GM18909 (cell line): ENCODE measurements around the gene SH3BP1.

ENCODE experiments used
- ATAC-seq: cut with Tn5 transposase; IDR thresholded peaks from one replicate; pipeline ENCODE4 v1.9.1; 2021; ENCODE audit warnings: mild to moderate bottlenecking; ENCODE audit not compliant: unreplicated experiment, poor library complexity

The SH3BP1 gene

DNA sequence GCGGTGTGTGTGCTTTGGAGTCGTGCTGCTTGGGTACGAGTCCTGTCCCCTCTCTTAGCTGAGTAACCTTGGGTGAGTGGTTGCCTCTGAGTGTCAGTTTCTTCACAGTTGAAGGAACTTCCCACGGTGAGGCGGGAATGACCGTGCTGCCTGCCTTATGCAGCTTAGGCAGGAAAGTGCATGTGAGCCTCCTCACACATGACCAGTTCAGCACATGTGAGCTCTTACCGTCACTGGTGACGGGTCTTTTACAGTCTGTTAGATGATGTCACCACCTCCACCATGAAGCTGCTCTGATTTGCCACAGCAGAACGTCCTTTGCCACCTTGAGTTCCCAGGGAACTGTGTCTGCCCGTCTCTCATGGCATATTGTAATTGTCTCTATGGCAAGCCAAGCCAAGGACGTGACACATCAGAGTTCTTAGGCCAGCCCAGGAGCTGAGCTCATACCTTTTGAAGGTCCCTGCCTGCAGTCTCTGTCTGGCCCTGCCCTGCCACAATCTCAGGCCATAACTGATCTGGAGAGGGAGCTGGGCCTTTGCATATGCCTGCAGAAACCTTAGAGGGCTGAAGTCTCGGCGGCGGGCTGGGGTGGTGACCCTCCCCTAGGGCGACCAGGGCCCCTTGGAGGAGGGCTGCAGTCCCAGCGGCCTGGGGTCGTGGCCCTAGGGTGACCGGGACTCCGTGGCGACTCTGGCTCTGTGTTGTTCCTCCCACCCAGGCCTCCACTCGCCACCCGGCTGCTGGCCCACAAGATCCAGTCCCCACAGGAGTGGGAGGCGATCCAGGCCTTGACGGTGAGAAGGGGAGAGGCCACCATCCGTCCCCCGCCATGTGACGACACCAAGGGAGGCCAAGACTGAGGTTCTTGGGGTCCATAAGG lies 23.0 kb upstream of the SH3BP1 start:
- ATAC-seq = no peak

DNA sequence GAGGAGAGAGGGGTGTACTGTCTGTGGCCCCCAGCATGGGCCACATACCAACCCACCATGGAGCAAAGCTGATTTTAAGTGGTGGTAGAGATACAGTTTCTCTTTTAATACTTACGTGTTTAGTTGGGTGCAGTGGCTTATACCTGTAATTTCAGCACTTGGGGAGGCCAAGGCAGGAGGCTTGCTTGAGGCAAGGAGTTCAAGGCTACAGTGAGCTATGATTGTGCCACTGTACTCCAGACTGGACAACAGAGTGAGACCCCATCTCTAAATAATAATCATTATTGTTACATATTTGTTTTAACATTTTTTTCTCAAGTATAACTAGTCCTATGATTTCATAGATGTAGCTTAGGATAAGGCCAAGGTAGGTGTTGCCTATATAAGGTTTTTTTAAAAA lies 22.0 kb upstream of the SH3BP1 start:
- no peak for ATAC-seq

DNA sequence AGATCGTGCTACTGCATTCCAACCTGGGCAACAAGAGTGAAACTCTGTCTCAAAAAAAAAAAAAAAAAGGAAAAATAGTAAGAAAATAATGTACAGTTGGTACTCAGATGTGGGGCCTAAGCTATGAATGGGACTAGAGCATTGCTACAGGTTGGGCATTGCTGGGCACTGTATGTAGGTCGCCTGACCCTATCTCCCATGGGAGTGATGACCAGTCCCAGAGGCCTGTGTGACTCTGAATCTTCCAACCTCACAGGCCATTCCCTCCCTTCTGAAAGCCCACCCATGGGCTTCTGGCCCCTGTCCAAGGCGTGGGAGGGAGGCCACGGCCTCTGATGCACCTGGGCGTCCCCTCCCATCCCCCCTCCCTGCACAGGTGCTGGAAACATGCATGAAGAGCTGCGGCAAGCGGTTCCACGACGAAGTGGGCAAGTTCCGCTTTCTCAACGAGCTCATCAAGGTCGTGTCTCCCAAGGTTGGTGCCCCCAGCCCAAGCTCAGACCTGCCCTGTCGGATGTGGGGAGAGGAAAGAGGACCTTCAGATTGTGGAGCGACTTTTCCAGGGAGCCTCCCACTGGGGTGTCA lies 21.3 kb upstream of the SH3BP1 start:
- no peak for ATAC-seq

DNA sequence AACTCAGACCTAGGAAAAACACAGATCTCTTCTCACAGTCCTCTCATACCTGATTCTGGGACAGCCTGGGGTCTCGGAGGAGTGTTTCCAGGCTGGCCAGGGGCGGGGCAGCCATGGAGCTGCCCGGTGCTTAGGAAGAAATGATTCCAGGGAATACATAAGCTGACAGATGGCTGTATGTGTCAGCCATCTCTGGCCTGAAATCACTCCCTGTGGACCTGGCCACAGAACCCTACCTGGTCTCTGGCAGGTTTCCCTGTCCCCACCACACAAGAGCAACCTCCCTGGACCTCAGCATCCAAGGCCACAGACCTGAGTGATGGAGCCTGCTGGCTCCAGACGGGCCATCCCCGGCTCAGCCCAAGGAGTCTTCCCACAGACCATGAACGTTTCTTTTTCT lies 20.8 kb upstream of the SH3BP1 start:
- ATAC-seq = no peak

DNA sequence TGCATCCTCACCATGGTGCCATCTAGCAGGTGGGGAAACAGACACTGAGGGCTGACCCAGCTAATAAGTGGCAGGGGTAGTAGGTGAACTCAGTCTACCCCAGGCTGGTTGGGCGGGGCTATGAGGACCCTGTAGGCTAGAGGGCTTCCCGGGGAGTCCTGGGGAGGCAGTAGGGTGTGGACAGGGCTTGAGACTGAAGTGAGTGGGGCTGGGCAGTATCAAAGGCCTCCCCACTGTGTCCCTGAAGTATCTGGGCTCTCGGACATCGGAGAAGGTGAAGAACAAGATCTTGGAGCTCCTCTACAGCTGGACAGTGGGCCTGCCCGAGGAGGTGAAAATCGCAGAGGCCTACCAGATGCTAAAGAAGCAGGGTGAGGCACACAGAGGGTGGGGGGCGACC lies 19.5 kb upstream of the SH3BP1 start:
- no peak for ATAC-seq

DNA sequence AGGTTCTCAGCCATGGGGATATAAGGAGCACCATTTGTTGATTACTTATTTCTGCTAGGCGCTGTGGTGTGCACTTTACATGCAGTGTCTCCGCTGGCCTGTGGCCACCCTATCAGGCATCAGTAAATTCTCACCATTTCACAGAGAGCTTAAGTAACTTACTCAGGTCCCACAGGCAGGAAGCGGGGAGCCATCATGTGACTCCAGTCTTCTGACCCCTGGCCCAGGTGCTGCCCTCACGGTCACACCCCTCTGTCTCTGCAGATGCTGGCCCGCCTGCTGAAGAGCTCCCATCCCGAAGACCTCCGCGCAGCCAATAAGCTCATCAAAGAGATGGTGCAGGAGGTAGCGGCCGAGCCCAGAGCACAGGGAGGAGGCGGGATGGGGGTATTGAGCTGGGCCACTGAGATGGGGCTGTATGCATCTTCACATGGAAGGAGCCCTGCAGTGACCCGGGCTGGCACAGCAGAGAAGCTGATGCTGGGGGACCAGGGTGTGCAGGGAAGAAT lies 18.1 kb upstream of the SH3BP1 start:
- no peak for ATAC-seq

DNA sequence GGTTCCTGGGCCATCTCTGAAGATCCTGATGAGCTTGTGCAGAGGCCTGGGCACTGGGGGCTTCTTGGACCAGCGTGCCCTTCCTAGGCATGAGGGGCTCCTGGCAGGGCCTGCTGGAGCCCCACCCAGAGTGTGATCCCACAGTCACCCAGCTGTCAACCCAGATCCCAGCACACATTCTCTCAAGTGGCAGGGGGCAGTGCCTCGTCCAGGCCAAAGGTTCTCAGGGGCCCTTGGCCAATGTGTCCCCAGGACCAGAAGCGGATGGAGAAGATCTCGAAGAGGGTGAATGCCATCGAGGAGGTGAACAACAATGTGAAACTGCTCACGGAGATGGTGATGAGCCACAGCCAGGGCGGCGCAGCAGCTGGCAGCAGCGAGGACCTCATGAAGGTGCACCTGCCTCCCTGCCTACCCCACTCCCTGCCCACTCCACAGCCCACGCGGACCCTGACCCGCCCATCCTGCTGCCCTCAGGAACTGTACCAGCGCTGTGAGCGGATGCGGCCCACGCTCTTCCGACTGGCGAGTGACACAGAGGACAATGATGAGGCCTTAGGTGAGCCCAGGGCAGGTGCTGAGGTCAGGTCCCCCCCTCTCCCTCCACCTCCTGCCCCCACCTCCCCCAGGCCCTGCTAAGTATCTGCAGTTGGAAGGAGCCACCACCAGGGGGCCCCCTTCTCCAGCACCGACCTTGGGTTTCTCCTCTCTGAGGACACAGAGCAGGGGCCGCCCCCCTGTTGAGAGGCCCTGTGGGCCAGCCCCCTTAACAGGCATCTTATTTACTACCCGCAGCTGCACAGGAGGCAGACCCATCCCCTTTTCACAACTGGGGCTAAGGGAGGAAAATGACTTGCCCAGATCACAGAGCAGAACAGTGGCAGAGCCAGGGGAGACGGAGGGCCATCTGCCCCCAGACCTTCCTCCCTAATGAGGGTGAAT lies 16.1 kb upstream of the SH3BP1 start:
- no peak for ATAC-seq

DNA sequence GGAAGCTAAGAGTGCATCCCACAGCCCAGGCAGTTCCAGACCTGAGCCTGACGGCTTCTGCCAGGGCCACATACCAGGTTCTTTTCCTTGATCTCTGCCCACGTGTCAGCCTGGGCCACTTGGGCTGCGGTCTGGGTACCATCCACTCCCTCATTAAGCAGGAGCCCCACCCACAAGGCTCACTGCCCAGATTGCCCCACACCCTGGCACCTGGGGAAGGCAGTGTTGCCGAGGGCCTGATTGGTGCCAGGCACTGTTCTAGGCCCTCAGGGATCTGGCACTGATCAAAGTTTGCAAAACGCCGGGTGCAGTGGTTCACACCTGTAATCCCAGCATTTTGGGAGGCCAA lies 15.5 kb upstream of the SH3BP1 start:
- no peak for ATAC-seq

DNA sequence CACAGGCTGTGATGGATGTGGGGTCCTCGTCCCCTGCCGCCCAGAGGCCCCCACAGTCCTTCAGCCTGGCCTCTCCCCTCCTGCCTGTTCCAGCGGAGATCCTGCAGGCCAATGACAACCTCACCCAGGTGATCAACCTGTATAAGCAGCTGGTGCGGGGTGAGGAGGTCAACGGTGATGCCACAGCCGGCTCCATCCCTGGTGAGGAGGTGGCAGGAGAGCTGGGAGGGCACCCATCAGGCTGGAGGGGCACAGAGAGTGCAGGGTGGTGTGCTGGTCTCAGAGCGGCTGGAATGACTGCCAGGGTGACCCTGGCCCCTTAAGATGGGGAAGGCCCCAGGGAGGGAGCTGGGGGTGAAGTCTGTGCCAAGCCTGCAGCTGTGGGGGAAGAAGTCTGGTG lies 14.6 kb upstream of the SH3BP1 start:
- no peak for ATAC-seq

DNA sequence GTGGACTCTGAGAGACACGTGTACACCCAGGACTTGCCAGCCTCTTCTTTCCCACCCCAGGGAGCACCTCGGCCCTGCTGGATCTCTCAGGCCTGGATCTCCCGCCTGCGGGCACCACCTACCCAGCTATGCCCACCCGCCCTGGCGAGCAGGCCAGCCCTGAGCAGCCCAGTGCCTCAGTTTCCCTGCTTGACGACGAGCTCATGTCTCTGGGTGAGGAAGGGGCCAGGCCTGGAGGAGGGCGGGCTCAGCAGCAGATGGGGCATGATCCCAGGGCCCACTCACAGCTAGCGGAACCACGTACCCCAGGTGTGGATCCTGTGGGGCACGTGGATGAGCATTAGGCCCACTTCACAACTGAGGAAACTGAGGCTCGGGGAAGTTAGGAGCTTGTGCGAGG lies 13.7 kb upstream of the SH3BP1 start:
- no peak for ATAC-seq

DNA sequence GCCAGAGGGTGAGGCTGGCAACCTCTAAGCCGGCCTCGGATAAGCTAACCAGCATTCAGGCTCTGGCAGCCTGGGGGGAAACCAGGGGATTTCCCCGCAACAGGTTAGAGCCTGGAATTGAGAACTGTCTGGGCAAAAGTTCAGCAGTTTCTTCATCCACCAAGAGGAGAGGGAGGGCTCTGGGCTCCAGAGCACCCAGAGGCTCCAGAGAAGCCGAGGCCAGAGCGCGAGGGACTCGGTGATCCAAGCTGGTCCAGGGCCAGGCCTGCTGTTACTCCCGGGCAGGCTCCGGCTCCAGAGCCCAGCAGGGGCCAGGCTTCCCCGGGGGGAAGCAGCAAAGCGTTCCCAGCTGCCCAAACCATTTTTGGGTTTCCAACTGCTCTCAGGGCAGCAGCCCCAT lies 13.3 kb upstream of the SH3BP1 start:
- ATAC-seq = no peak

DNA sequence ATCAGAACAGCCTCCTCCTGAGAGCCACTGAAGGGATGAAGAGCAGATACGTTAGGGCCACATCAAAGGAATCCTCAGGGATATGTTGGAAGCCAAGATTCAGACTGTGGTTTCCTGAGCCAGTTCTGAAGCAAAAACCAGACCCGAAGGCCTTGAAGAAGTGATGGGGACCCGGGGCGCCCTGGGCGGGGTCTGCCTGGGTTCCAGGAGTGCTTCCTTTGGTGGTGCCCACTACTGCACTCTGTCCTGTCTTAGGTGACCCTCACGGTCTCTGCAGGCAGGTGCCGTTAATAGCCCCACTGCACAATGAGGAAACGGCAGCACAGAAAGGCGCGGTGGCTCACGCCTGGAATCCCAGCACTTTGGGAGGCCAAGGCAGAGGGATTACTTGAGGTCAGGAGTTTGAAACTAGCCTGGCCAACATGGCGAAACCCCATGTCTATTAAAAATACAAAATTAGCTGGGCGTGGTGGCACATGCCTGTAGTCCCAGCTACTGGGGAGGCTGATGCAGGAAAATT lies 12.9 kb upstream of the SH3BP1 start:
- ATAC-seq = no peak

DNA sequence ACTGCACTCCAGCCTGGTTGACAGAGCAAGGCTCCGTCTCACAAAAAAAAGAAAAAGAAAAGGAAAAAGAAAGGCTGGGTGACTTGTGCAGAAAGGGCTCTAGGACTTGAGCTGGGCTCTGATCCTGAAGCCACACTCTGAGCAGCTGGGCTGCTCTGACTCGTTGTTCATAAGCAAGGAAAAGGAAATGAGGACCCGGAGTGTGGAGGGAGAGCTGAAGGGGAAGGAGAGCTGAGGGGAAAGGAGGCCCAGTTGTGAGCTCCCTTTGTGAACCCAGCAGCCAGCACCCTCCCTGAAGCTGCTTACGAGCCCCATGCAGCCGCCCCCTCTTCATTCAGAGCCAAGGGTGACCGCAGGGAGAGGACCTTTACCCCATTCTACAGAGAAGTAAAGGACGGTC lies 12.3 kb upstream of the SH3BP1 start:
- no peak for ATAC-seq

DNA sequence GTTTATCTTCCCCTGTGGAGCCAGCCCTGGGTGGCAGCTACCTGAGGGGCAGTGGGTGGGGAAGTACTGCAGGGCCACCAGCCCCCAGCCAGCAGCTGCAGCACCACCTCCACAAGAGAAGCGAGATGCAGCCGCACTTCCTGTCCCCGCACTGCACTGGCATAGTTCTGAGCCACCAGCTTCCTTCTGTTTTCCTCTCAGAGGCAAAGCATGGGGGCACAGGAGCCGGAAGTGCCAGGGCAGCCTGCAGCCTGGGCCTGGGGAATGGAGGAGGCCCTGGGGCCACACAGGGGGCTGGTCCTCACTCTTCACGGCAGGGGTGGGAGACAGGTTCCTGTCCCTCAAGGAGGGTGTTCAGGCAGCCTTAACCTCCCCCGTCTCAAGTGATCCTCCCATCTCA lies 11.9 kb upstream of the SH3BP1 start:
- no peak for ATAC-seq

DNA sequence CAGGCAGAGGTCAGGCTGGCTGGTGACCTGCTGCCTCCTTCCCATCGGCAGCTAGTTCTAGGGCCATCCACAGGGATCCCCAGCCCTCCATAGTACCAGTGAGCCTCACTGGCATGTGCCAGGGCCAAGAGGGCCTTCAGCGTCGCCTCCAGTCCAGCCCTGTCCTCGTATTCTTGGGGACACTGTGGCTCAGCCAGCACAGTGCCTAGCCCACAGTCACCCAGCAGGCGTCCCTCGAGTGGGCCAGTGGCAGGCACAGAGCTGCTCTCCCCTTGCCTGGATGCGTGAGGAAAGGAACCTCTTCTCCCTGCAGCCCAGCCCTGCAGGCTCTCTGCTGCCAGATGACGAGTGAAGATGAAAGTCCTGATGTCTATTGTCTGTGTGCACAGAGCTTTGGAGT lies 10.6 kb upstream of the SH3BP1 start:
- ATAC-seq = no peak

DNA sequence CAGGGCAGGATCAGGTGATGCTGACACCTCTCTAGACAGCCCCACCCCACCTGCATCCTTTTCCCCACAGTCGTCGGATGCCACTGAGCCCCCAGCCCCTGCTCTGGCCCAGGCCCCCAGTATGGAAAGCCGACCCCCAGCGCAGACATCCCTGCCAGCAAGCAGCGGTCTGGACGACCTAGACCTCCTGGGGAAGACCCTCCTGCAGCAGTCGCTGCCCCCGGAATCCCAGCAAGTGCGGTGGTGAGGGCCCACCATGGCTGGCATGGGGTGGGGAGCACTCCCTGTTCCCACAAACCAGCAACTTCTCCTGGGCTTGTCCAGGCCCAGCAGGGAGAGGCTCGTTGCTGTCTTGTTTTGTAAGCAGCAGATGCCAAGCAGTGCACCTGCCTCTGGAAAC lies 9.5 kb upstream of the SH3BP1 start:
- ATAC-seq = no peak

DNA sequence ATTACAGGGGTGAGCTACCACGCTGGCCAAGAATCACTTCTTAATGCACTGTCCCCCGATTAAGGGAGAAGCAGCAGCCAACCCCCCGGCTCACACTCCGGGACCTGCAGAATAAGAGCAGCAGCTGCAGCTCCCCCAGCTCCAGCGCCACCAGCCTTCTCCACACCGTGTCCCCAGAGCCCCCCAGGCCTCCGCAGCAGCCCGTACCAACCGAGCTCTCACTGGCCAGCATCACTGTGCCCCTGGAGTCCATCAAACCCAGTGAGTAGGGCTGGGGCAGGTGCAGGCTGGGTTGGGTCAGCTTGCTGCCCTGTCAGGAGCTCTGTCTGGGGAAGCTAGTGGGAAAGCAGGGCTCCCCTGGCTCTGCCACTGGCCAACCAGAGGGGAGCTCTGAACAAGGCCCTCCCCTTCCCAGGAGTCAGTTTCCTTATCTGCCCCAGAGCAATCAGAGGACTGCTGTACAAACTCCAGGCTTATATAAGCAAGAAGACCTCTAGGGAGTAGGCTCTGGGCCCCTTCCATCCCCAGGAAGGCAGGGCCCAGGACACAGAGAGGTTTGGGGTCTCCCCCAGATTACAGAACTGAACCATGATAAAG lies 8.5 kb upstream of the SH3BP1 start:
- ATAC-seq = no peak

DNA sequence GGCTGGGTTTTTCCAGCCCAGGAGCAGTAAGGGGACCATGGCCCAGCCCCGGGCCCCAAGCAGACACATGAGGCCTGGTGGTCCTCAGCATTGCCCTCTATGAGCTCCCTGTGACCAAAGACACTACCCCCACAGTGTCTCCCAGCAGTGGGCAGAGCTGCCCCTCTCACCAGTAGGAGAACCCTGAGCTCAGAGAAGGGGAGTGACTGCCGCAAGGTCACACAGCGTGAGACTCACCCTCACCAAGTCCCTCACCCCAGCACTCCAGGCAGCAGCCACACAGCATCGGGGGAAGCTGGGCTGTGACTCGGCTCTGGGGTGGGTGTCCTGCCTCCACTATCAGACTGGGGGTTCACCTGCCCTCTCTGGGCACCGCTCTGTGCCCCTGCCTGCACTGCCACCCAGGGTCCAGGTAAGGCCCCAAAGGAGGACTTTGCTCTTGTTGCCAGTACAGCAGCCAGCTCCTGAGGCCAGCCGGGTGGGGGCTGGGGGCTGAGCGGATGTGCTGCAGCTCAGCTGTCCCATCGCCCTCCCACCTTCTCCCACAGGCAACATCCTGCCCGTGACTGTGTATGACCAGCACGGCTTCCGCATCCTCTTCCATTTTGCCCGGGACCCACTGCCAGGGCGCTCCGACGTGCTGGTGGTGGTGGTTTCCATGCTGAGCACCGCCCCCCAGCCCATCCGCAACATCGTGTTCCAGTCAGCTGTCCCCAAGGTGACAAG lies 7.9 kb upstream of the SH3BP1 start:
- no peak for ATAC-seq

DNA sequence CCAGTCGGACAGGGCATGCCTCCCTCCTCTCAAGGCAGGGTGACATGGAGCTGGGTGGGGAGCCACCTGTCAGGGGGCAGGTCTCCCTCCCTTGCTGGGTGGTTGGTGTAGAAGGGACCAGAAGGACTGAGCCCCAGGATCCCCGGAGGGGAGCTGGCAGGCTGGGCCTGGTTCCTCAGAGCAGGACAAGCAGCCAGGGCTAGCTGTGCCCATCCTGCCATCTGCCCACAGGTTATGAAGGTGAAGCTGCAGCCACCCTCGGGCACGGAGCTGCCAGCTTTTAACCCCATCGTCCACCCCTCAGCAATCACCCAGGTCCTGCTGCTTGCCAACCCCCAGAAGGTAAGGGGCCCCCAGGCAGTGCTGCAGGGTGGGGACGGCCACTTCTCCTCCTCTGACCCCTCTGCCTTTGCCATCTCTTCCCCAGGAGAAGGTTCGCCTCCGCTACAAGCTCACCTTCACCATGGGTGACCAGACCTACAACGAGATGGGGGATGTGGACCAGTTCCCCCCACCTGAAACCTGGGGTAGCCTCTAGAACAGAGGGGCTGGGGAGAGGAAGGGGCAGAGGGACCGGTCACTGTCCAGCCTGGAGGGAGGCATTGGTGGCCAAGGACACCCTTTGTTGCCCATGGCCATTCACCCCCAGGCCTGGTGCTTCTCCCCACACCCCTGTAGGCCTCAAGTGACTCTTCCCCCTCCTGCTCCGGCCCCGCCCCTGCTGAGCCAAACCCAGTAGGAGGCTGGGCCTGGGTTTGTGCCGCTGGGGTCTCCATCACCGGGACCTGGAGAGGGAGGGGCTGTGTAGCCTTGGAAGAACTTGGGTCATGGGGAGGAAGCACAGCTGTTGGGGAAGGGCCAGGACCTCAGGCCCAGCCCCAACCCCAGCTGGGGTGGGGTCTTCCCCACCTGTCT lies 7.0 kb upstream of the SH3BP1 start:
- peak; percentile 18 for ATAC-seq
